Thoracic aorta endothelial cell (primary cell): Measurements from ENCODE around the gene ANXA7. TPM values are rescaled to one million over a fixed set of nuclear protein-coding genes. Genes with fewer than 3 reads are reported as not detected.

Experiments
- small RNA-seq: library from RNA; depleted of rRNA; stranded (forward); fragments of <200 nt; gene quantifications from one replicate; pipeline ENCODE3, GENCODE V24; 2012
- total RNA-seq: library from RNA; depleted of rRNA; stranded (reverse); fragments of >200 nt; gene quantifications from 2 replicates; pipeline ENCODE4 v1.2.3, GENCODE V29; 2012

The ANXA7 gene
- 86.0 and 108 TPM in 2 replicates for total RNA-seq

GRCh38 chr10:73413528-73414229, at the start of gene ANXA7:
TSS of gene ANXA7 (minus strand) at chr10:73414058. CDS start at chr10:73400856, 13,202 bp downstream.

GRCh38 chr10:73433538-73433867, 19.6 kb upstream of the ANXA7 start, which contains the start of gene MSS51:
TSS of gene MSS51 (minus strand) at chr10:73433561. CDS start at chr10:73428284, 5,277 bp downstream.

GRCh38 chr10:73358331-73359279, 55.3 kb downstream of the ANXA7 start, which contains the start of gene CFAP70:
TSS of gene CFAP70 (minus strand) at chr10:73358864. CDS start at chr10:73354796, 4,068 bp downstream.

Small RNA genes within 50 kb of the gene (small RNA-seq; reads per million reads assigned to genes)
- not detected for gene RF00019

Other genes starting within 250 kb of the ANXA7 start
- gene ECD, start 246.1 kb downstream of the ANXA7 start, total RNA-seq, result 62.1 and 64.5 TPM in 2 replicates
- gene FAM149B1, start 245.9 kb downstream of the ANXA7 start, total RNA-seq, result 24.9 and 28.6 TPM in 2 replicates
- gene DNAJC9, start 166.8 kb downstream of the ANXA7 start, total RNA-seq, result 59.7 and 66.5 TPM in 2 replicates
- gene MRPS16, start 161.4 kb downstream of the ANXA7 start, total RNA-seq, result 75.1 and 95.6 TPM in 2 replicates
- gene CFAP70, start 55.2 kb downstream of the ANXA7 start, total RNA-seq, result 0.40 and 0.43 TPM in 2 replicates
- gene MSS51, start 19.5 kb upstream of the ANXA7 start, total RNA-seq, result 2.0 TPM in 2 replicates
- gene PPP3CB, start 82.0 kb upstream of the ANXA7 start, total RNA-seq, result 28.9 and 30.5 TPM in 2 replicates
- 9.6 and 17.5 TPM in 2 replicates for gene USP54, start 177.3 kb upstream of the ANXA7 start, total RNA-seq
- gene MYOZ1, start 227.4 kb upstream of the ANXA7 start, total RNA-seq, result not detected in 2 replicates
- not detected in 2 replicates for gene SYNPO2L, start 242.0 kb upstream of the ANXA7 start, total RNA-seq